NCI-H1105 treated with DMSO at 0.1 percent for 48 hours (cell line): ENCODE measurements around the gene OPA1.

Experiments used
- DNase-seq: peaks from one replicate; lab custom pipeline; 2025; lab: John Stamatoyannopoulos, UW

Gene OPA1

GRCh38 chr3:193737191-193737751 is 144.3 kb downstream of the OPA1 start:
- DNase-seq, result peak; percentile 64

DNA sequence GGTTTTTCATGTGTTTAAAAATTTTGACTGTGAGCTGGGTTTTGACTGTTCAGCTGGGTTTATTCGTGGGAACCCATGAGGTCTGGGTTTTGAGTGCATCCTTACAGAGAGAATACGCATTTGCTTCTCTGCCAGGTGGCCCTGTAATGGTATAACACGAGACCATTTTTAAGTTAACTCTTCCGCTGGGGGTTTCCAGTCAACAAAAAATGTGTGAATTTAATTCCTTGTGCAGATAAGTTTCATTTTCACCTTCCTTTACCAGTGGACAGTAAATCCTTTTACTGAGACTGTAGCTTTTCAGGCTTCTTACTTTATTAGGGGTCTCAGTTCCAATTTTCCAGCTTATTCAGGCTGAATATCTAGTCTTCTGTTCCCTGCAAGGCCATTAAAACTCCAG is 149.6 kb downstream of the OPA1 start:
- no peak for DNase-seq

GRCh38 chr3:193743702-193744047 is 150.7 kb downstream of the OPA1 start:
- no peak for DNase-seq

- no peak for DNase-seq
Observed at GRCh38 chr3:193744048-193744821, 151.2 kb downstream of the OPA1 start.

DNA sequence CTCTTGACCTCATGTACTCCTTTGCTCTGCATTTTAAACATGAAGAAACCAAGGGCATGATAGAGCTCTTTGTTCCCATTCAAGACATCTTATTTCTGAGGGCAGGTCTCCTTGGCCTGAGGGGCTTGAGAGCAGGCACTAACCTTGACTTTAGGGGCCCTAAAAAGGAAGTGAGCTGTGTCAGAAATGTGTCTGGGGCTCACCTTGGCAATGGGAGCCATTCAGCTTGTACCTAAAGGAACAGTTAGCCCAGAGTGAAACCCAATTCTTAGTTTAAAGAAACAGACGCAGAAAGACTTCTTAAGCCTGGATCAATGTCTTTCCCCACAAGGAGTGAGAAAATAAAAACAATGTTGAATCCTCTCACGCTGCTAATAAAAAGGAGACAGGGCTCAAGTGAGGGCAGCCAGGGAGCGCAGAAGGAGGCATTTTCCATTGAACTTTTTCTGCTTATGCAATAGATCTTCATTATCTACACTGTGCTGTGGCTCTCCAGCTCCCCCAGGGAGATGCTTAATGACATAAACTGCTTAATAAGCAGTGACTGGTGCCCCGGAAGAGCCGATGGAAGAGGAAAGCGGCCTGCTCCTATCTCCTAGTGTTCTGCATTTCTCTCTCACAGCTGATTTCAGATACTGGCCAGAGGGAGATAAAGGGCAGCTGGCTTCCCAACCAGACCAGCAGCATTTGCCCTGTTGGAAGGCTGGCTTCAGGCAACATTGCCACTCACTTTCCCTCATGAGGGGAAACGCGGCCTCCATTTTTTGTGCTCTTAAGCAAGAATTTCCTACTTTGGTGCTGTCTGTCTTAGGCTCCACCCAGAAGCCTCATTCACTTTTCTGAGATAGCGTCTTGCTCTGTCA is 152.0 kb downstream of the OPA1 start:
- DNase-seq, result no peak

DNA sequence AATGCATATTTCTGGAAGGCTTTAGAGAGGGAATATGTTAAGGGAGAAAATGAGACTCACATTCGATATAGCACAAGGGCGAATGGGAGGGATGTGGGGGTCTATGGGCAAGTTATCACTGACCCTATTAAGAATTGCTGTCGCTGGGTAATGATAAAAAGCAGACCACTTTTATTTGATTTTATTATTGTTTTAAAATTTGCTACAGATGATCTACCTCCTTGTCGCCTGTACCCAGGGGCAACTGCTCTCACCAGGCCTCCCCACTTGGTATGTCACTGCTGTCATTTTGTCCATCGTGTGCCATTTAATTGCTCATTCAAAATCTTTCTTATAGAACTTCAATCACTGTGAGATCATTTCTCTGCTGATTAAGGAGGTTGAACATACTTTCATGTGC is 153.8 kb downstream of the OPA1 start:
- DNase-seq, result no peak
